K562 (cell line): ENCODE results near the gene CMTM1. TPM values are rescaled to one million over a fixed set of nuclear protein-coding genes. Genes with fewer than 3 reads are reported as not detected.

Experiments used
- ATF1 ChIP-seq, 2 experiments: fragments of 450-650 bp in 1 of 2; IDR thresholded peaks; 2 replicates each; pipeline ENCODE4 v1.6.1; 2016; ENCODE audit warnings: missing compliant biosample characterization in 1 of 2, missing genetic modification characterization in 1 of 2
- BRD4 ChIP-seq: fragments of 200-600 bp; sonication (generic); IDR thresholded peaks from 2 replicates; pipeline ENCODE4 v1.6.1; 2017; ENCODE audit warnings: inconsistent platforms
- CBFA2T3 ChIP-seq: fragments of 450-650 bp; IDR thresholded peaks from 2 replicates; pipeline ENCODE4 v1.6.1; 2017
- HOXB6 ChIP-seq: fragments of 250-450 bp; sonication (Bioruptor Pico); IDR thresholded peaks from 2 replicates; pipeline ENCODE4 v1.5.1; 2022; ENCODE audit warnings: mild to moderate bottlenecking, borderline replicate concordance
- KLF1 ChIP-seq: fragments of 450-650 bp; IDR thresholded peaks from 2 replicates; pipeline ENCODE4 v1.6.1; 2016; ENCODE audit warnings: missing genetic modification characterization, missing compliant biosample characterization
- MED1 ChIP-seq: sonication (generic); formaldehyde crosslinking; IDR thresholded peaks from 2 replicates; pipeline ENCODE4 v1.8.1; 2023; ENCODE audit warnings: missing genetic modification reagents, borderline replicate concordance
- NFYB ChIP-seq: IDR thresholded peaks from 2 replicates; pipeline ENCODE4 v1.6.1; 2011; ENCODE audit warnings: mild to moderate bottlenecking, moderate library complexity; ENCODE audit not compliant: insufficient read length; ENCODE audit errors: extremely low read depth
- PHF8 ChIP-seq: fragments of 200-600 bp; sonication (generic); IDR thresholded peaks from 2 replicates; pipeline ENCODE4 v1.6.1; 2012; ENCODE audit warnings: mixed run types, mild to moderate bottlenecking, inconsistent platforms, low read length, moderate library complexity, borderline replicate concordance
- STAG1 ChIP-seq: sonication (generic); formaldehyde crosslinking; IDR thresholded peaks from 2 replicates; pipeline ENCODE4 v1.5.0; 2020; ENCODE audit warnings: missing genetic modification reagents, borderline replicate concordance
- SUPT5H ChIP-seq: fragments of 450-650 bp; IDR thresholded peaks from 2 replicates; pipeline ENCODE4 v1.6.1; 2016
- ZNF77 ChIP-seq: fragments of 250-450 bp; sonication (Bioruptor Pico); IDR thresholded peaks from 2 replicates; pipeline ENCODE4 v1.5.0; 2020
- polyA plus RNA-seq, 8 experiments: library from polyadenylated mRNA; depleted of rRNA in 4 of 8; stranded (reverse) in 5 of 8; unstranded in 3 of 8; fragments of >200 nt; fragmentation: Nextera tagmentation in 2 of 8; fragmentation: Illumina TruSeq in 1 of 8; extraction: Ambion mirVana in 2 of 8; extraction: Trizol in 1 of 8; gene quantifications; 2 replicates each; pipeline versions ENCODE4 v1.2.1 to v1.2.3, GENCODE V29; 2011 to 2014; ENCODE audit warnings: inconsistent platforms in 1 of 8, missing spikeins in 1 of 8
- total RNA-seq, 7 experiments: library from RNA; depleted of rRNA in 6 of 7; stranded (reverse); fragments of >200 nt in 6 of 7; fragmentation: Illumina TruSeq in 2 of 7; extraction: Trizol in 2 of 7; gene quantifications; 2 replicates each; pipeline versions ENCODE4 v1.2.1 to v1.2.3, GENCODE V29; 2011 to 2021; ENCODE audit warnings: low replicate concordance in 1 of 7
- TF ChIP-seq, protein P1 (sequence below): fragments of 250-450 bp; sonication (Bioruptor Pico); IDR thresholded peaks from 2 replicates; pipeline ENCODE4 v1.9.0; 2021; ENCODE audit warnings: mild to moderate bottlenecking, inconsistent platforms
- TF ChIP-seq, protein P2 (sequence below), 2 experiments: fragments of 150-350 bp in 1 of 2; IDR thresholded peaks; 2 replicates each; pipeline ENCODE4 v1.6.1; 2012 to 2016; ENCODE audit warnings: low read depth in 2 of 2, low read length in 2 of 2, mild to moderate bottlenecking in 1 of 2, moderate library complexity in 1 of 2
- TF ChIP-seq, protein P3 (sequence below): sonication (generic); formaldehyde crosslinking; IDR thresholded peaks from 2 replicates; pipeline ENCODE4 v1.8.0; 2022; ENCODE audit warnings: missing genetic modification reagents, mild to moderate bottlenecking, borderline replicate concordance
- TF ChIP-seq, protein P4 (sequence below): IDR thresholded peaks from 3 replicates; pipeline ENCODE4 v1.6.1; 2011; ENCODE audit warnings: borderline replicate concordance, mild to moderate bottlenecking; ENCODE audit not compliant: insufficient read length, insufficient read depth
- TF ChIP-seq, protein P5 (sequence below): sonication (generic); IDR thresholded peaks from 2 replicates; pipeline ENCODE4 v1.6.1; 2016
- TF ChIP-seq, protein P6 (sequence below): fragments of 200-800 bp; sonication (Bioruptor generic); IDR thresholded peaks from 2 replicates; pipeline ENCODE4 v1.6.1; 2017; ENCODE audit warnings: missing genetic modification characterization, missing compliant biosample characterization

Gene CMTM1
- total and polyA plus RNA-seq, 9 of the 15 experiments (the other 6 are each of a cell fraction or from before 2014, with no cell fraction given) = 0.25 to 2.6 (median 1.1) TPM; not detected in 2

DNA sequence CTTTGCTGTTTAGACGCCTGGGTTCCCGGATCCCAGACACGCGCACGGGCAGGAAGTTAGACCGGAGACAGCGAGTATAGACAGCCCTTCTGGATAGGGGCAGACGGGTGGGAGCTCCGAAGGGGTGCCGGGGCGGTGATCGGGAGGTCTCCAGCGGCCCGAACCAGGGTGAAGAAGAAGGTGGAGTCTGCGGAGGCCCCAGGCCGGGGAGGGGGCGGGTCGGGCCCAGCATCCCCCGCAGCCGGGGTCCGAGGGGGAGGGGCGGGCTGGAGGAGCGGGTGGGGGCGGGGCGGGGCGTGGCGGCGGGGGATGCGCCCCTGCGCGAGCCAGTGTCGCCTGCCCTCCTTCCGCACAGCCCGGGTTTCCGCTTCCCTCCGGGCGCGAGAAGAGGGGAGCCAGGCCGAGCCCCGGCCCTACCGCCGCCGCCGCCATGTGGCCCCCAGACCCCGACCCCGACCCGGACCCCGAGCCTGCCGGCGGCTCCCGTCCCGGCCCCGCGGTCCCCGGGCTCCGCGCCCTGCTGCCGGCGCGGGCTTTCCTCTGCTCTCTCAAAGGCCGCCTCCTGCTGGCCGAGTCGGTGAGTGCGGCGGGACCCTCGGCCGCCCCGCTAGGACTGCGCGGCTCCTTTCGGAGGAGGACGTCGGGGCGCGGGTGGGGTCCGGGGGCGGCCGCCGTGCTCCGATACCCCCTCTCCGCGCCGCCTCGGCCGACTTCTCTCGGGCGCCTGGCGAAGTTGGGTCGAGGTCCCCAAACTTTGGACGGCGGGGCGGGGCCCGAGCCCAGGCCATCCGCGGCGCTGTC lies 38.3 kb downstream of the CMTM1 start, which contains the start of gene CMTM3 (continued):
- TF ChIP-seq, protein P1, sequence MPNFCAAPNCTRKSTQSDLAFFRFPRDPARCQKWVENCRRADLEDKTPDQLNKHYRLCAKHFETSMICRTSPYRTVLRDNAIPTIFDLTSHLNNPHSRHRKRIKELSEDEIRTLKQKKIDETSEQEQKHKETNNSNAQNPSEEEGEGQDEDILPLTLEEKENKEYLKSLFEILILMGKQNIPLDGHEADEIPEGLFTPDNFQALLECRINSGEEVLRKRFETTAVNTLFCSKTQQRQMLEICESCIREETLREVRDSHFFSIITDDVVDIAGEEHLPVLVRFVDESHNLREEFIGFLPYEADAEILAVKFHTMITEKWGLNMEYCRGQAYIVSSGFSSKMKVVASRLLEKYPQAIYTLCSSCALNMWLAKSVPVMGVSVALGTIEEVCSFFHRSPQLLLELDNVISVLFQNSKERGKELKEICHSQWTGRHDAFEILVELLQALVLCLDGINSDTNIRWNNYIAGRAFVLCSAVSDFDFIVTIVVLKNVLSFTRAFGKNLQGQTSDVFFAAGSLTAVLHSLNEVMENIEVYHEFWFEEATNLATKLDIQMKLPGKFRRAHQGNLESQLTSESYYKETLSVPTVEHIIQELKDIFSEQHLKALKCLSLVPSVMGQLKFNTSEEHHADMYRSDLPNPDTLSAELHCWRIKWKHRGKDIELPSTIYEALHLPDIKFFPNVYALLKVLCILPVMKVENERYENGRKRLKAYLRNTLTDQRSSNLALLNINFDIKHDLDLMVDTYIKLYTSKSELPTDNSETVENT (CRISPR knock-in tag) = no peak
- TF ChIP-seq, protein P2, sequence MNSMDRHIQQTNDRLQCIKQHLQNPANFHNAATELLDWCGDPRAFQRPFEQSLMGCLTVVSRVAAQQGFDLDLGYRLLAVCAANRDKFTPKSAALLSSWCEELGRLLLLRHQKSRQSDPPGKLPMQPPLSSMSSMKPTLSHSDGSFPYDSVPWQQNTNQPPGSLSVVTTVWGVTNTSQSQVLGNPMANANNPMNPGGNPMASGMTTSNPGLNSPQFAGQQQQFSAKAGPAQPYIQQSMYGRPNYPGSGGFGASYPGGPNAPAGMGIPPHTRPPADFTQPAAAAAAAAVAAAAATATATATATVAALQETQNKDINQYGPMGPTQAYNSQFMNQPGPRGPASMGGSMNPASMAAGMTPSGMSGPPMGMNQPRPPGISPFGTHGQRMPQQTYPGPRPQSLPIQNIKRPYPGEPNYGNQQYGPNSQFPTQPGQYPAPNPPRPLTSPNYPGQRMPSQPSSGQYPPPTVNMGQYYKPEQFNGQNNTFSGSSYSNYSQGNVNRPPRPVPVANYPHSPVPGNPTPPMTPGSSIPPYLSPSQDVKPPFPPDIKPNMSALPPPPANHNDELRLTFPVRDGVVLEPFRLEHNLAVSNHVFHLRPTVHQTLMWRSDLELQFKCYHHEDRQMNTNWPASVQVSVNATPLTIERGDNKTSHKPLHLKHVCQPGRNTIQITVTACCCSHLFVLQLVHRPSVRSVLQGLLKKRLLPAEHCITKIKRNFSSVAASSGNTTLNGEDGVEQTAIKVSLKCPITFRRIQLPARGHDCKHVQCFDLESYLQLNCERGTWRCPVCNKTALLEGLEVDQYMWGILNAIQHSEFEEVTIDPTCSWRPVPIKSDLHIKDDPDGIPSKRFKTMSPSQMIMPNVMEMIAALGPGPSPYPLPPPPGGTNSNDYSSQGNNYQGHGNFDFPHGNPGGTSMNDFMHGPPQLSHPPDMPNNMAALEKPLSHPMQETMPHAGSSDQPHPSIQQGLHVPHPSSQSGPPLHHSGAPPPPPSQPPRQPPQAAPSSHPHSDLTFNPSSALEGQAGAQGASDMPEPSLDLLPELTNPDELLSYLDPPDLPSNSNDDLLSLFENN (IDR thresholded peaks at IDR 0.05; ENCODE audit: low read depth in 2 of 2, low read length in 2 of 2) = no peak
- TF ChIP-seq STAG1 (CRISPR knock-in tag) (peak; percentile 47; the same call in 1 of the 2 replicates), HOXB6 (CRISPR knock-in tag) (no peak), BRD4 (no peak), MED1 (CRISPR knock-in tag) (no peak), CBFA2T3 (no peak), SUPT5H (no peak), NFYB (no peak), PHF8 (peak; percentile 55; the same call in 1 of the 2 replicates), KLF1 (no peak), ZNF77 (CRISPR knock-in tag) (no peak), ATF1 (CRISPR knock-in tag; IDR thresholded peaks at IDR 0.05) (no peak), ATF1 (tag; IDR thresholded peaks at IDR 0.05) (no peak)
- TF ChIP-seq, protein P3, sequence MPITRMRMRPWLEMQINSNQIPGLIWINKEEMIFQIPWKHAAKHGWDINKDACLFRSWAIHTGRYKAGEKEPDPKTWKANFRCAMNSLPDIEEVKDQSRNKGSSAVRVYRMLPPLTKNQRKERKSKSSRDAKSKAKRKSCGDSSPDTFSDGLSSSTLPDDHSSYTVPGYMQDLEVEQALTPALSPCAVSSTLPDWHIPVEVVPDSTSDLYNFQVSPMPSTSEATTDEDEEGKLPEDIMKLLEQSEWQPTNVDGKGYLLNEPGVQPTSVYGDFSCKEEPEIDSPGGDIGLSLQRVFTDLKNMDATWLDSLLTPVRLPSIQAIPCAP (CRISPR knock-in tag) = no peak
- TF ChIP-seq, protein P4, sequence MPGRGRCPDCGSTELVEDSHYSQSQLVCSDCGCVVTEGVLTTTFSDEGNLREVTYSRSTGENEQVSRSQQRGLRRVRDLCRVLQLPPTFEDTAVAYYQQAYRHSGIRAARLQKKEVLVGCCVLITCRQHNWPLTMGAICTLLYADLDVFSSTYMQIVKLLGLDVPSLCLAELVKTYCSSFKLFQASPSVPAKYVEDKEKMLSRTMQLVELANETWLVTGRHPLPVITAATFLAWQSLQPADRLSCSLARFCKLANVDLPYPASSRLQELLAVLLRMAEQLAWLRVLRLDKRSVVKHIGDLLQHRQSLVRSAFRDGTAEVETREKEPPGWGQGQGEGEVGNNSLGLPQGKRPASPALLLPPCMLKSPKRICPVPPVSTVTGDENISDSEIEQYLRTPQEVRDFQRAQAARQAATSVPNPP = no peak
- TF ChIP-seq, protein P5, sequence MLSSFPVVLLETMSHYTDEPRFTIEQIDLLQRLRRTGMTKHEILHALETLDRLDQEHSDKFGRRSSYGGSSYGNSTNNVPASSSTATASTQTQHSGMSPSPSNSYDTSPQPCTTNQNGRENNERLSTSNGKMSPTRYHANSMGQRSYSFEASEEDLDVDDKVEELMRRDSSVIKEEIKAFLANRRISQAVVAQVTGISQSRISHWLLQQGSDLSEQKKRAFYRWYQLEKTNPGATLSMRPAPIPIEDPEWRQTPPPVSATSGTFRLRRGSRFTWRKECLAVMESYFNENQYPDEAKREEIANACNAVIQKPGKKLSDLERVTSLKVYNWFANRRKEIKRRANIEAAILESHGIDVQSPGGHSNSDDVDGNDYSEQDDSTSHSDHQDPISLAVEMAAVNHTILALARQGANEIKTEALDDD = no peak
- TF ChIP-seq, protein P6, sequence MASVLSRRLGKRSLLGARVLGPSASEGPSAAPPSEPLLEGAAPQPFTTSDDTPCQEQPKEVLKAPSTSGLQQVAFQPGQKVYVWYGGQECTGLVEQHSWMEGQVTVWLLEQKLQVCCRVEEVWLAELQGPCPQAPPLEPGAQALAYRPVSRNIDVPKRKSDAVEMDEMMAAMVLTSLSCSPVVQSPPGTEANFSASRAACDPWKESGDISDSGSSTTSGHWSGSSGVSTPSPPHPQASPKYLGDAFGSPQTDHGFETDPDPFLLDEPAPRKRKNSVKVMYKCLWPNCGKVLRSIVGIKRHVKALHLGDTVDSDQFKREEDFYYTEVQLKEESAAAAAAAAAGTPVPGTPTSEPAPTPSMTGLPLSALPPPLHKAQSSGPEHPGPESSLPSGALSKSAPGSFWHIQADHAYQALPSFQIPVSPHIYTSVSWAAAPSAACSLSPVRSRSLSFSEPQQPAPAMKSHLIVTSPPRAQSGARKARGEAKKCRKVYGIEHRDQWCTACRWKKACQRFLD (CRISPR knock-in tag) = no peak
